NCI-H526 treated with DMSO at 0.1 percent for 48 hours (cell line): Measurements from ENCODE around the gene DUSP5.
"Not testable (repeated sequence)": the region's sequence is repeated elsewhere in the genome, so short reads cannot be mapped to it uniquely, and the experiment has no call there.

Experiments used
- DNase-seq: peaks from one replicate; lab custom pipeline; 2025; lab: John Stamatoyannopoulos, UW

The DUSP5 gene

DNA sequence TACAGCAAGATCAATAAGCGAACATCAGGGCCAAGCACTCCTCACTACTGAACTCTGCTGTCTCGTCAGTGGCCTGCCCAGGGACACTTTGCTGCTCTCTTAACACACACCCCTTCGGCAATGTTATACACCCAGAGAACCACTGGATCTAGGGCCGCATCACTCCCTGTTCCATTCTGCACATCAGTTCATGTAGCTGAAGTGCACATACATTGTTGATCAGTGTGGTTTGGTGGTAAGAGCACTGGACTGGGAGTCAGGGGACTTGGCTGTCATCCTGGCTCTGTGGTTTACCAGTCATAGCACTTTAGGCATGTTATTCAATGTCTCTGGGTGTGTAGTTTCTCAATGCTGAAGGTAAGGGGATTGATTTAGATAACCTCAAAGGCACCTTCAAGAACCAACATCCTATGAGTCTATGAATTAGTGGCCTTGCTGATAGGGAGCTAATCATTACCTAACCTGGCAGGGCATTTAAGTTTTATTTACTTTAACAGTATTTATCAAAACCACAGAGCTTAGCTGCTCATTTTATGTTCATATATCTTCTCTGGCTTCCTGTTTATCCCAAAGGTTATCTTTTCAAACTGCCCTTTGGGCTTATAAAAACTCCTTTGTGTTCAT, 24.8 kb downstream of the DUSP5 start:
- DNase-seq = no peak

DNA sequence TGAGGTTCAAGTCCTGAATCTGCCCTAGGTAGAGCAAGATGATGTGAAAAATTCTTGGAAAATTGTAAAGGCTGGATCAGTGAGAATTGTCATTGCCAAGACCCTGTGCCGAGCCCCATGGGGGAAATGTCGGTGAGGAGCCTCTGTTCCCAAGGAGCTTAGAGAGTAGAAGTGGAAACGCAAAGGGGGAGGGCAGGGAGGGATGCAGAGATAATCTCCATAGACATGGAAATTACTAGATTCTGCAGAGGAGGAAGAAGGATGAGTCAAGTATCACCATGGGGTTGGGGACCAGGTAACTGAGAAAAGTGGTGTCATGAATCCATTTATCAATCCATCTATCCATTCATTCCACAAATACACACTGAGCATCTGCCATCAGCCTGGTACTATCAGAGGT, 26.0 kb downstream of the DUSP5 start:
- DNase-seq = no peak

DNA sequence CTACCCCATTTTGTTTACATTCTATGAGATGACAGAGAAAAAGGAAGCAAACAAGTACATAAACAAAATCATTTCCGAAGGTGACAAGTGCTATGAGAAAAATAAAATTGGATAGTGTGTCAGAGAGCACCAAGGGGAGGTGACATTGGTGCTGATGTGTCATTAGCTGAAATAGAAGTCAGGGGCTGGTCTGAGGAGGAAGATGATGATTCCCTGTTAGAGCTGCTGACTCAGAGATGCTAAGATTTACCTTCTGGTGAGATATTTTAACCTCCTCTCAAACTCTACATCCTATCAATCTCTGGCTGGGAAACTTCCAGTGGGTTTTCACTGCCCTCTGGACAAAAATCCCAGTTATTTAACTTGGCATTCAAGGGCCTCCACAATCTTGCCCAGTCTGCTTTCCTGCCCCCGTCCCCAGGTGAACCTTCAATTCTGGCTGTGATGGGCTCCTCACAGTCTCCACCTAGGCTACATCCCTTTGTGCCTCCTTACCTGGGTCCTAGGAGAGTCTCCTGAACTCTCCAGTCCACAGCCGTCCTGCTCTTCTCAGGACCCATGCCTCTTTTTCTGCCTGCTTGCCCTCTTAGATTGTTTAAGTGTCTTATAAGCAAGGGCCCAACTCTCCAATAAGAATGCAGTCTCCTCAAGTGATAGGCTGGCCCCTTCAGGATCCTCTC, 26.6 kb downstream of the DUSP5 start:
- DNase-seq = no peak

DNA sequence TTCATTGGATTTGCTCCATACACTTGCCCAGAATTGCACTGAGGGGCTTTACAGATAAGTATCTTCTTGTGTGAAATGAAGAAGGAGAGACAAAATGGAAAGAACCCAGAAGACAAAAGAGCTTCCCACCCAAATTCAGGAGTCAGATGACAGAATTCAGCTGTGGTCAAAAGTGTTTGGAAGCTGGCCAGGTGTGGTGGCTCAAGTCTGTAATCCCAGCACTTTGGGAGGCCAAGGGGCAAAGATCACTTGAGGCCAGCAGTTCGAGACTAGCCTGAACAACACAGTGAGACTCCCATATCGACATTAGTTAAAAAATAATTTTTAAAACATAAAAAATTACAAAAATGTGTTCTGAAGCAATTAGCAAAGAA, 27.1 kb downstream of the DUSP5 start:
- DNase-seq = no peak

DNA sequence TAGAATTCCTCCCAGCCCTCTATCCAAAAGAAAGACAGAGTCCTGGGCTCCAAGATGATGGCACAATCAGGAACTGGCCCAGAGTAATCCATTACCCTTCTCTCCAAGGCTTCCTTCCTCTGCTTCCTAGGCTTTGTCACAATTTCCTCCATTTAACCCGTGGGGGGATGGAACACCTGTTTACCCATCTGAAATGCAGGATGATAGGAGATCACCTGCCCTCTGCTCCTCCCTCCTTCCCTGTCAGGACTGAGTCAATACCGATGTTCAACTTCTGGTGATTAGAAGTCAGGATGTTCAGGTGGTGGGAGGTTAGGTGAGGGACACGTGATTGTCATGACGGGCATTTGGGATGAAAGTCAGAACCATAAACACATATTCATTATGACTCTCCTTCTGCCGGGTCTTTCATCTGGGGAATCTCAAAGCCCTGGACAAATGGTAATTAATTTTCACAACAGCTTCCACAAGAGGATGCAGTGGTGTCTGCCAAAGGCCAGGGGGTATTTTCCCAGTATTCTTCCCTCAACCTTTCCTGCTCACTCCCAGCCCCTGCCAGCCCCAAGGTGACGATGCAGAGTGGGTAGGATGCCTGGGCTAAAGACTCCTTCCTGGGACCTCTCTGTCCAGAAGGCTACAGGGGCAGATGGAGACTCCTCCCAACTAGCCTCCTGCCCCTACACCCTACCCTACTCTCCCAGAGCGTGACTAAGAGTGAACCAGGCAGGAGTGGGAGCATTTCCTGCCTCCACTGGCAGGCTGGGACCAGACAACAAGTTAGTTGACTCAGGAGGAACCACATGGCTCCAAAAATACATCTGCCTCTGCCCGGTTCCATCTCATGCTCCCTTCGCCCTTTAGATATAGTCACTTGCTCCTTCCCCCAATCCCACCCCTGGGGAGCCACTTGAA, 27.9 kb downstream of the DUSP5 start:
- no peak for DNase-seq

DNA sequence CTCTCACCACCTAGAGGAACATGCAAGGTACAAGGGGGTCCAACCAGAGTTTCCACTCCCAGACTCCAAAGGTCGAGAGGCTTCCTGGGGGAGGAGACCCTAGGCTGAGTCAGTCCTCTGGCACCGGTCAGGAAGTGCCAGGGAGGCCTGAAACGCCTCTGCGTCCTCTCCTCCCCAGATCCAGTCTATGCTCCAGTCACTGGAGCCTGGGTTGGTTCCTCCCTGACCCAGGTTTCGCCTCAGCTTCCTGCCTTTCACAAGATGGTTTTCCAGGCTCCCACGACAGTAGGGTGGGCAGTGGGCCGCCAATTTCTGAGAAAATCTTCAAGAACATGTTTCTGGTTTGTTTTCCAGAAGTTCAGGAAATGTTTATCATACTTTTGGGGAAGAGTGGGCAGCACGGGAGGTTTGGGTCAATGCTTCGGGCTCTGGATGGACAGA, 30.0 kb downstream of the DUSP5 start:
- DNase-seq = no peak

DNA sequence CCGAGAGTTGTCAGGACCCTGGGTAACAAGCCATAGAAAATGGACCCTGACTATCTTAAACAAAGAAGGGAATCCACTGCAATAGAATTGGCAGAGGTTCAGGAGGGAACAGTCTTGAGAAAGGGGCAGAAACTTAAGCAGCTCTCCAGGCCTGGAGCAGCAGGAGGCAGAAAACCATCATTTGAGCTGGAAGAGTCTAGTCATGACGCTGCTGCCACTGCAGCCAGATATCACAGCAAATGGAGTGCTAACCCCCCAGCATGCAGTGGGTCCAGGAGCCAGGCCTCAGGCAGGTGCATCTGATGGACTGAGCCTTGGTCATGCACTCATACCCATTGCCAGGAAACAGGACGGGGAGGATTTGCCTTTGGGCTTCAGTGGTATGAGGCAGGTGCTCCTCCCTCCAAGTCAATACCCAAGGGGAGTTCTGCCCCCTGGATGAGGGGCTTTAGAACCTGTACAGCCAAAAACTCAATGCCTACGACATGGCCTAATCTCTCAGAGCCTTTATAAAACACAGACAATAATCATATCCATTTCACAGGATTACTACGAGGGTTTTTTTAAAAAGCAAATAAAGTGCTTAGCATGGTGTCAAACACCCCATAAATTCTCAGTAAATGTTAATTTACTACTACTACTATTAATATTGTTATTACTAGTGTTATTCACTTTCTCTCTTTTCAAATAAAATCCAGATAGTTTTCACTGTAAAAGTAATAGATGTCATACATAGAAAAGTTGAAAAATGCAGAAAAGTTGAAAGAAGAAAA, 30.7 kb downstream of the DUSP5 start:
- DNase-seq = no peak

DNA sequence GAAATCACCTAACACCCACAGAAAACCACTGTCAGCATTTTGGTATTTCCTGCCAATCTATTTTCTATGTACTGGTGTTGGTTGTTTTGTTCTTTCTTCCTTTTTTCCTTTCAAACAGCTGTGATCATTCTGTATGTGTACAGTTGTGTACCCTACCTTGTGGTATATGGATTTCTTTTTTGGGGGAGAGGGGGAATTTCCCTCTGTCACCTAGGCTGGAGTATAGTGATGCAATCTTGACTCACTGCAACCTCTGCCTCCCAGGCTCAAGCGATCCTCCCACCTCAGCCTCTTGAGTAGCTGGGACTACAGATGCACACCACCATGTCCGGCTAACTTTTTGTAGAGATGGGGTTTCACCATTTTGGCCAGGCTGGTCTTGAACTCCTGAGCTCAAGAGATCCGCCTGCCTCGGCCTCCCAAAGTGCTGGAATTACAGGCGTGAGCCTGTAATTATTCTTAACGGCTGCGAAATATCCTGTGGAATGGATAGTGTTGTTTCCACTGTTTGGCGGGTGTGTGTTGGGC, 31.4 kb downstream of the DUSP5 start:
- not testable (repeated sequence) for DNase-seq

DNA sequence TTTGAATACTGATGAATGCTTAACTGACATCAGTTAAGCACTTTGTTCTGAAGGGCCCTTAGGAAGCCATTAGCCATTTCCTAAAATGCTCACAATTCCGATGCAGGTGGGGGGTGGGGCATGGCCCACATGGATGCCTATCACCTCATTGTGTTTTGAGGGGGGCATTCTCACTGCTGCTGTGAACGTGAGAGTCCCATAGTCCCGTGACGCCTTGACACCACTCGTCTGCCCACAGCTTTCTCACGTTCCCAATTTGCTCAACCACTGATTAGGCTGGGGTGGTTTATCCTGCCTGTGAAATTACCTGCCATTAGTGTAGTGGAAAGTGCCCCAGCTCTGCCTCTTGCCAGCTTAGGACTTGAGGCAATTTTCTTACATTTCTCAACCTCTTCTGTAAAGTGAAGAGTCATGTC, 31.9 kb downstream of the DUSP5 start:
- DNase-seq = no peak

DNA sequence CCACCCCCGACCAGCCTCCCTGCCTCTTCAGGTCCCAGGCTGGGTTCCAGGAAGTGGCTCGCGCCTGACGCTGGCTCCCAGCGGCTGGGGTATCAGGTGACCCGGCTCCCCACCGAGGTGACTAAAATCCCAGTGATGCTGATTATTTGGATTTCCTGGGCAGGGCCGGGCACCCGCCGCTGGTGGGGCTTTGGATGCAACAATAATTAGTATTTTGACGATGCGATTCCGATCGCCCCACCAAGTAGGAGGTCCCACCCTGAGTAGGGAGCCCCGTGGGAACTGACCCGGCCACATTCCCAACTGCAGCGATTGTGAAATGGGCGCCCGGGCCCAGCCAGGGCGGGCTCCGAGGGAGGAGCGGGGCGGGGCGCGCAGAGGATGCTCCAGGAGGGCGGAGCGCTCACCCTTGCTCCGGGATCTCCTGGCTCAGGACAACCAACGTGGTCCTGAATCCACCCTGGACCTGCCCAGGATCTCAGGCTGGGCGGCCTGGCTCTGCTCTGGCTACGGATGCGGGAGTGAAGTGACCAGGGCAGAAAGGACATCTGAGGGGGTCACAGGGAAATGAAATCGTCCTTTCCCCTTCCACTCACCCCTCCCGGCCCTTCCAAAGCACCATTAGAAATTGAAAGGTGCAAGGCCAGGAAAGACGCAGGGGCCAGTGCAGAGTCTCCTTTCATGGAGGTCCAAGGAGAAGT, 32.6 kb downstream of the DUSP5 start:
- no peak for DNase-seq

DNA sequence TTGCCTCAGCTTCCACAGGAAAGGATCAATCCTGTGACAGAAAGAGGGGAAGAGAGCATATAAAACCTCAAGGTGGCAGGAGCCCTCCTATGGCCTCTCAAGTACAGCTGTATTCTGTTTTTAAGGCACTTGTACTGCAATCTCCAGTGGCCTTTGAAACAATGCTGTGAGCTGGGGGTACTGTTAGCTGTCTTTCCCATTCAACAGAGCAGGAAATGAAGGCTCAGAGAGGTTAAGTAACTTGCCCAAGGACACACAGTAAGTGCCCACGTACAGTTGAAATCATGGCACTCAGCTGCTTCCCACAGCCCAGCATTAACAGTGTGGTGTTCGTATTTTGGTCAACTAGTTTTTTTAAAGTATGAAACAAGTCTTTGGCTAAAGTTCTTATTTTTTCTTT, 34.0 kb downstream of the DUSP5 start:
- no peak for DNase-seq

DNA sequence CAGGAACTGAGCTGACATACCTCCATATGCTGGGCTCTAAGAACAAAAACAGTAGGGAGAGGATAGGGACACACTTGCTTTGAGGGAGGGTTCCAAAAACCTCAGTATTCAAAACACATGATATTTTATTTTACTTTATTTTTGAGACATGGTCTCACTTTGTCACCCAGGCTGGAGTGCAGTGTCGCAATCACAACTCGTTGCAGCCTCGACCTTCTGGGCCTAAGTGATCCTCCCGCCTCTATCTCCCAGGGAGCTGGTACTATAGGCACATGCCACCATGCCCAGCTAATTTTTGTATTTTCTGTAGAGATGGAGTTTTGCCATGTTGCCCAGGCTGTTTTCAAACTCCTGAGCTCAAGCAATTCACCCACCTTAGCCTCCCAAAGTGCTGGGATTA, 34.9 kb downstream of the DUSP5 start:
- DNase-seq = not testable (repeated sequence)

DNA sequence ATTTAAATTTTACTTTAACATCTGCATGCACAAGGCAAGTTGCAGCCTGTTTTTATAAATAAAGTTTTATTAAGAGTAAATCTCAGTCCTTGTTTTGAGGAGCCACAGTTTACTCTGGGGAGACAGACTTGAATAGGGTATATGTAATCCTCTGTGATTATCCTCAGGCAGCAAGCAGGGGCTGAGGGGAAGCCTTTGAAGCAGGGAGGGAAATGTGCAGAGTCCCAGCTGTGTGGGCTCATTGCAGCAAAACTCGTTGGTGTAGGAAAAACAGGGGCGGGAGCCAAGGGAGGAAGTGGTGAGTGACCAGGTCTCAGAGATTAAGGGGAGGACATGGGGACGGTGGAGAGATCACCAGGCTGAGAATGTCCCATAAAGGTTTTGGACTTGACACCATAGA, 35.4 kb downstream of the DUSP5 start:
- no peak for DNase-seq

DNA sequence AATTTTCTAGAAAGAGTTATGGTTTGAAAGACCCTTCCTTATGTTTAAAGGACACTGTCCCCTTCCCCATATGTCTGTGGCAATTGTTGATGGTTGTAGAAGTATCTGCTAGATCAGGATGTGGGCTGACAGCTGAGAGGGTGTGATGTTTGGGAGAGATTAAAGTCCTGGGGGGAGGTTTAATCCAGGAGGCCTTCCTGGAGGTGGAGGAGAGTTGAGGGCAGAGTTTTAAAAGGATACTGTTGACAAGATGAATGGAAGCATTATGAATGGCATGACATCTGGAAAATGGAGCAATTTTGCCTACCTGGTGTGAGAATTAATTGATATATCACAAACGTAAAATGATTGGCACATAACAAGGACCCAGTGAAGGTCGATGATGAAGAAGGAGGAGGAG, 36.9 kb downstream of the DUSP5 start:
- DNase-seq = no peak

DNA sequence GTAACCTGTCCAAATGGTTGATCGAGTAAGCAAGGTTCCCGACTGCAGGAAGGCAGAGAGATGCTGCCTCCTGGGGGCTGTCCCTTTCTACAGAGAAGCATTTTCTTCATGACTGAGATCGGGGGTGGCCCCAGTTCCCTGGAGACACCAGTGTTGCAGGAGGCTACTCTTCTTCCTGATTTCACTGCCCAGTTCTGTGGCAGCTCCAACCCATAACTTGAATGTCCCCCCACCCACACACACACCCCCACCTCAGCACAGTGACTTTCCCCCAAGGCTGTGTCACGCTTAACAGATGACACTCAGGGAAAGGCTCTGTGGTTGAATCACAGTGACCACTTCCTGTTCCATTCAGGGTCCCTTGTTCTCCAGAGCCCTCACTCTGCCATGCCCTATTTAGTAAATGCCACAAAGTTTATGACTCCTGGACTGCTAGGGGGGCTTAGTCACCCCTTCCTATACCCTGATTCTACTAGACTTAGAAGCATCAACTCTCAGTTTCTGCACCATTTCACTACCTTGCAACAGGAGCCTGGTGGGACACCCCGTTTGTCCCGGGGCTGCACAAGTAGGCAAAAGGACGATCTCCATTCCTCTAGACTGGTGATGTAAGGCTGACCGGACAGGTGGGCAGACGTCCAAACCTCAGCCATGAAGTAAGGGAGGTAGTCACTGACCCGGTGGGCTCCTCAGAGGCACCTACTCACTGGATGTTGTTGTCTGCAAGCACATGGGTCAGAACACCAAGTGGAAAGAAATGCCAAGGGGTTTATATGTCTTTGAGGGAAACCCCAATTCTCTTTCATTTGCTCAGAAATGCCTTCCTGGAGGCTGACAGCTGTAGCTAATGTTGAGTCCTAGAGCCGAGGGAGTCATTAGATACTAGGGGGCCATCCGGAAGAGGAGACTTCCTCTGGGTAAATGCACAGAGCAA, 38.5 kb downstream of the DUSP5 start:
- no peak for DNase-seq

DNA sequence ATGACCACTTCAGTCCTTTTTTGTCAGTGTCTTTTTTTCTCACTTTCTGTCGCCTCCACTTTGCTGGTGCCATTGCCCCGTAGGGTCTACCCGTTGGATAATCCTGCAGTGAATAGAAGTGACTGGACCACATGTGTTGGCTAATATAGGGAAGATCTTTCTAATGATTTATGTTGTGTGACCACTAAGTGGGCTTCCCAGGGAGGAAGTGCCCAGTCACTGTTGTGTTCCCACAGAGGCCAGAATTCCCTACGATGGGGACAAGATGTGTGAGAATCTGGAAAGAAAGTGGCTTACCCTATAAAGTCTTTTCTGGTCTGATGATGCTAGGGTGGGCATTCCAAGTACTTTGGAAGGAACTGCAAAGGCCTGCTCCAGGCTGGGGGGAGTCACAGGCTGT, 41.4 kb downstream of the DUSP5 start:
- DNase-seq = no peak

DNA sequence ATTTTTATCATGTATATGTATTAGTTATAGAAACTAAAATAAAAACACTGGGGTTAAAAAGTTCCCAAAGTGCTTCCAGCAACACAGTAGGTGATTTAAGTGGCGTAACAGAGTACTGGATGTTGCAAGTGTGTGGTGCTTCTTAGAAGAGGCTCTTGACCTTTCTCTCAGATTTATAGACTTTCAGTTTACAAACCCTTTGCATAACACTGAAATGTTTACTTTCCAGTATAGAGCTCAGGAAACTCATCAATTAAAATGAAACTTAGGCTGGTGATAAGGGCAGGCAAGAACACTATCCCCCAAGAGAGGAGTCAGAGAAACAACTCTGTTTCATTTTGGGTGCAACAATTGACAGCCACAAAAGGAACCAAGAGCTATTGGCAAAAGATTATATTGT, 42.3 kb downstream of the DUSP5 start:
- no peak for DNase-seq

DNA sequence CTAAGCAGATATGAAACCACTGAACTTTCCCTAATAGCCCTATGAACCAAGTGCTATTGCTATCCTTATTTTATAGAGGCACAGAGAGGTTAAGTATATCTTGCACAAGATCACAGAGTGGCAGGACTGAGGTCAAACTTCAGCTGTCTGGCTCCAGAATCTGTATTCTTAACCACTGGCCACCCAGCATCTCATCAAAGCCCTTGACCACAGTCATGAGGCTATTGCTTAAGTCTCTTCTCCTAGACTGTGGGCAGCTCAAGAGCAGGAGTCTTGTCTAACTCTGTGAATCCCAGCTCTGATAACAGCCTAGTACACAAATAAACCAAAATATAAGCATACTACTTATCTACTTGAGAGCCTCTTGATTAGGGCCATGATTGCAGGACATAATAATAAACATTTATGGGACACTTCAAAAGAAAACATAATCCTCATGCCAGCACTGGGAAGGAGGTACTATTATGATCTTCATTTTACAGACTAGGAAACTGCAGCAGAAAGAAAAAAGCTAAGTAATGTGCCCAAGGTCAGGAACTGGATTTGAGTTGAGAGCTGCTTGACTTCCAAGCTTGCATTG, 47.3 kb downstream of the DUSP5 start:
- no peak for DNase-seq

DNA sequence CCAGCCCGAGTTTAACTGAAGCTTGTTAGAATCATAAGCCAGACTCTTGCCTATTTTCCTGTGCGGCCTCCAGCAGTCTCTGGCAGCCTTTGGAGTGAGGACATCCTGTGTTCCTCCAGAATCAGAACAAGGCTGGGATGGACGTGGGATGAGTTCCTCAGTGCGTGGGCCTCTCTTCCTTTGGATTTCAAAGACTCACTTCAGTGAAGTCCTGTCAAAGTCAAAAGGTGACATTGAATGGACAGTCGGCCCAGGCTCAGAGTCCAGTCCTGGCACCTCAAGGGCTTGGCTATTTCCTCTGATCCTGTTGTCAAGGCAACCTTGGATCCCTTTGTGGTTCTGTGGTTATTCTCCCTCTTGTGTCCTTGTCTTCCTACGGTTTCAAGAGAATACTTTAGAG, 48.4 kb downstream of the DUSP5 start:
- no peak for DNase-seq
